ENCODE data around the gene TMEM255B. TPM values are rescaled to one million over a fixed set of nuclear protein-coding genes. Genes with fewer than 3 reads are reported as not detected.

Gene TMEM255B
- total RNA-seq, 1 donor from 2014 or later: 8.4 TPM

DNA sequence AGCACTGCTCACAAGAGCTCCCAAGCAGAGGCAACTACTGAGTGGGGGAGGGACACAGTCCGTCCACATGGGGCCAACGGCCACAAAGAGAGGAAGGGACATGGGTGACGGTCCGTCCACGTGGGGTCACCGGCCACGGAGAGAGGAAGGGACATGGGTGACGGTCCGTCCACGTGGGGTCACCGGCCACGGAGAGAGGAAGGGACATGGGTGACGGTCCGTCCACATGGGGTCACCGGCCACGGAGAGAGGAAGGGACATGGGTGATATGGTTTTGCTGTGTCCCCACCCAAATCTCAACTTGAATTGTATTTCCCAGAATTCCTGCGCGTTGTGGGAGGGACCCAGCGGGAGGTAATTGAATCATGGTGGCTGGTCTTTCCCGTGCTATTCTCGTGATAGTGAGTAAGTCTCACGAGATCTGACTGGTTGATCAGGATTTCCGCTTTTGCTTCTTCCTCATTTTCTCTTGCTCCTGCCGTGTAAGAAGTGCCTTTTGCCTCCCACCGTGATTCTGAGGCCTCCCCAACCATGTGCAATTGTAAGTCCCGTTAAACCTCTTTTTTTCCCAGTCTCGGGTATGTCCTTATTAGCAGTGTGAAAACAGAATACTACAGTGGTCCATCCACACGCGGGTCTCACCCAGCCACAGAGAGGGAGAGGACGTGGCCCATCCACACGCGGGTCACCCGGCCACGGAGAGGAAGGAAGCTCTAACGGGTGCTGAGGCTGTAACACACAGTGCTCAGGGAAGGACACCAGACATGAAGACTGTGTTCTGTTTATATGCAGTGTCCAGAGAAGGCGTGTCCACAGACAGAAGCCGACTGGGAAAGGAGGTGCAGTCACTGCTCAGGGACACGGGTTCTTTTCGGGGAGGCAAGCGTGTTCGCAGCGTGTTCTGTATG, 56.4 kb downstream of the TMEM255B start:
- H3K79me2 ChIP-seq (ENCODE audit: insufficient read depth, low read length): no peaks in the 10 kb centered on the region
- Mint-ChIP-seq H3K4me3 (ENCODE audit: unreplicated experiment) (no peak overlapping the region), H3K9me3 (ENCODE audit: unreplicated experiment) (peaks cover 2% of the 10 kb centered on the region), H3K4me1 (ENCODE audit: low read depth, unreplicated experiment) (peaks cover 27% of the 10 kb centered on the region), H3K27me3 (ENCODE audit: low read depth, unreplicated experiment) (peaks cover 2% of the 10 kb centered on the region), H3K36me3 (ENCODE audit: low read depth, unreplicated experiment) (peaks cover 18% of the 10 kb centered on the region), H3K27ac (ENCODE audit: unreplicated experiment) (peak overlapping the region; percentile 79)
- FAIRE-seq (peak; percentile 9), DNase-seq (ENCODE audit: low read depth) (no peak)
- no peak overlapping the region for H3K9ac ChIP-seq (ENCODE audit: low read length)
- no peak overlapping the region for H3K27ac ChIP-seq (ENCODE audit: low read depth, low read length)
- H3K36me3 ChIP-seq (ENCODE audit: insufficient read depth, low read length): no peaks in the 10 kb centered on the region
- H3K27me3 ChIP-seq (ENCODE audit: insufficient read depth, low read length): no peaks in the 10 kb centered on the region
- H3K4me2 ChIP-seq (ENCODE audit: low read length): no peak overlapping the region
- H2AFZ ChIP-seq (ENCODE audit: low read depth, low read length): no peak overlapping the region
- no peak overlapping the region for H3K4me3 ChIP-seq (ENCODE audit: insufficient read depth, low read depth, low read length)
- no peak for TF ChIP-seq EZH2 (IDR thresholded peaks at IDR 0.05; ENCODE audit: insufficient read depth, low read length)
- TF ChIP-seq, protein P1, sequence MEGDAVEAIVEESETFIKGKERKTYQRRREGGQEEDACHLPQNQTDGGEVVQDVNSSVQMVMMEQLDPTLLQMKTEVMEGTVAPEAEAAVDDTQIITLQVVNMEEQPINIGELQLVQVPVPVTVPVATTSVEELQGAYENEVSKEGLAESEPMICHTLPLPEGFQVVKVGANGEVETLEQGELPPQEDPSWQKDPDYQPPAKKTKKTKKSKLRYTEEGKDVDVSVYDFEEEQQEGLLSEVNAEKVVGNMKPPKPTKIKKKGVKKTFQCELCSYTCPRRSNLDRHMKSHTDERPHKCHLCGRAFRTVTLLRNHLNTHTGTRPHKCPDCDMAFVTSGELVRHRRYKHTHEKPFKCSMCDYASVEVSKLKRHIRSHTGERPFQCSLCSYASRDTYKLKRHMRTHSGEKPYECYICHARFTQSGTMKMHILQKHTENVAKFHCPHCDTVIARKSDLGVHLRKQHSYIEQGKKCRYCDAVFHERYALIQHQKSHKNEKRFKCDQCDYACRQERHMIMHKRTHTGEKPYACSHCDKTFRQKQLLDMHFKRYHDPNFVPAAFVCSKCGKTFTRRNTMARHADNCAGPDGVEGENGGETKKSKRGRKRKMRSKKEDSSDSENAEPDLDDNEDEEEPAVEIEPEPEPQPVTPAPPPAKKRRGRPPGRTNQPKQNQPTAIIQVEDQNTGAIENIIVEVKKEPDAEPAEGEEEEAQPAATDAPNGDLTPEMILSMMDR (IDR thresholded peaks at IDR 0.05; ENCODE audit: insufficient read depth, low read depth, low read length): no peak
- peaks cover 28% of the 10 kb centered on the region for H3K4me1 ChIP-seq (ENCODE audit: insufficient read depth, low read length)
- H3K9me3 ChIP-seq (ENCODE audit: insufficient read depth, low read depth, low read length): no peaks in the 10 kb centered on the region
- no peaks in the 10 kb centered on the region for H4K20me1 ChIP-seq (ENCODE audit: insufficient read depth, low read length)

GRCh38 chr13:113816254-113816929, 57.4 kb downstream of the TMEM255B start:
- peaks cover 33% of the 10 kb centered on the region for H3K4me1 Mint-ChIP-seq (ENCODE audit: low read depth, unreplicated experiment)
- FAIRE-seq (no peak), DNase-seq (ENCODE audit: low read depth) (no peak)
- Histone ChIP-seq H2AFZ (ENCODE audit: low read depth, low read length) (no peak overlapping the region), H3K27ac (ENCODE audit: low read depth, low read length) (no peak overlapping the region), H4K20me1 (ENCODE audit: insufficient read depth, low read length) (no peaks in the 10 kb centered on the region), H3K9ac (ENCODE audit: low read length) (peak overlapping the region; percentile 18), H3K4me1 (ENCODE audit: insufficient read depth, low read length) (peaks cover 36% of the 10 kb centered on the region), H3K4me3 (ENCODE audit: insufficient read depth, low read depth, low read length) (no peak overlapping the region), H3K79me2 (ENCODE audit: insufficient read depth, low read length) (no peaks in the 10 kb centered on the region), H3K27me3 (ENCODE audit: insufficient read depth, low read length) (no peaks in the 10 kb centered on the region), H3K4me2 (ENCODE audit: low read length) (no peak overlapping the region), H3K9me3 (ENCODE audit: insufficient read depth, low read depth, low read length) (no peaks in the 10 kb centered on the region), H3K36me3 (ENCODE audit: insufficient read depth, low read length) (no peaks in the 10 kb centered on the region)
- peaks cover 2% of the 10 kb centered on the region for H3K27me3 Mint-ChIP-seq (ENCODE audit: low read depth, unreplicated experiment)
- peaks cover 2% of the 10 kb centered on the region for H3K9me3 Mint-ChIP-seq (ENCODE audit: unreplicated experiment)
- H3K4me3 Mint-ChIP-seq (ENCODE audit: unreplicated experiment): peak overlapping the region; percentile 14
- peaks cover 21% of the 10 kb centered on the region for H3K36me3 Mint-ChIP-seq (ENCODE audit: low read depth, unreplicated experiment)
- TF ChIP-seq EZH2 (IDR thresholded peaks at IDR 0.05; ENCODE audit: insufficient read depth, low read length): no peak
- TF ChIP-seq, protein P1 (IDR thresholded peaks at IDR 0.05; ENCODE audit: insufficient read depth, low read depth, low read length): no peak
- H3K27ac Mint-ChIP-seq (ENCODE audit: unreplicated experiment): peak overlapping the region; percentile 79
